Measurements from ENCODE around the gene ALDH1L1.

- TF ChIP-seq GATA2 (IDR thresholded peaks at IDR 0.05; ENCODE audit: low read depth, low read length) = no peak
- TF ChIP-seq GATA3 (IDR thresholded peaks at IDR 0.05; ENCODE audit: low read depth, low read length) = no peak
Measured at GRCh38 chr3:126080970-126081369, 99.4 kb downstream of the ALDH1L1 start.
